GM04503 (cell line): ENCODE data around the gene WASHC4.
A peak's percentile ranks its signal among the peaks of the same experiment; 100 is the strongest.

Experiments
- DNase-seq: peaks from one replicate; pipeline ENCODE4 v3.0.0-alpha.2; 2012; ENCODE audit warnings: low read depth

Gene WASHC4

DNA sequence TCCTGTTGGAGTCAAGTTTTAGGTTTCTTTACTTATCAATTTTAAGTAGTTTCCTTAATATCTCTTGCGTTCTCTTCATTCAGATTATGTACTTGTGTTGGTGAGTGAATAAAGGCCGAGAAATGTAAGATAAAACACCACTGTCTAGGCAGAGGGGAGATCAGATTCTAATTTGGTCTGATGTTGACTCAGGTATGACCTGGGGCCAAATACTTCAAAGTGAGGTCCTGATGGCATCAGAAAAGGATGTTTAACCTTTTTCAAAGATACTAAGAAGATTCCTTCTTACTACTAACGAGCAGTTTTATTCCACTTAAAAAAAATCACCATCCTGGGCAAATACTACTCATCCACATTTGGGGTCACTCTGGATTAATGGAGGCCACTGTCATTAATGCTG is 101.6 kb downstream of the WASHC4 start:
- no peak for DNase-seq

DNA sequence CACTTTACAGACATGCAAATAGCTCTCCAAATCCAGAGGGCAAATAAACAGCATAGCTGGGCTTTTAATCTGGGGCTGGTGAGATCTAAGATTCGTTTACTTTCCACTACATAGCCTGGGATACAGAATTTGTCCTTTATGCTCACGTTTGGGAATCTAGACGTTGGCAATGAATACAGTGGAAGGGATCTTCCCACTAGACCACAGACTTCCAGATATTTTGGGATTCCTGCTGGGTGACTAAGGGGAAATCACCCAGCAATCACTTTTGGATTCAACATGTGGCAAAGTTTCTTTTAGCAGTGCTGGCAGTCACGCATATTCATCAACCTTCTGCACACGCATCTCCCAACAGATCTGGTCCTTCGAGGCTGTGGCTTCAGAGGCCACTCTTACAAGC is 104.9 kb downstream of the WASHC4 start:
- DNase-seq: peak; percentile 95

DNA sequence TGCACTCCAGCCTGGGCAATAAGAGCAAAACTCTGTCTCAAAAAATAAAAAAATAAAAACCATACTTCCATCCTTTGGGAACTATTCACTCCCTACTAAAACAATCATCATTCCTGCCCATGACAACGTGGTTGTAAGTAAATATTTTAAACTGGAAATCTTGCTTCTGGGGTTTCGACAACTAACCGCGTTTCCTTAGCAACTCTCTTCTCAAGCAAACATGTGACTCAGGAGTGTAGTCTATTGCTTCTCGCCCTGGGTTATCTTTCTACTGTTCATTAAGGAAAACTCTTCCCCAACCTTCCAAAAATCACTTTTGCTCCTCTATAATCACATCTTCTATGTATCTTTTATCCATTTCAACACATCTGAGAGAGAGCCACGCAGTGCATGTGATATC is 106.6 kb downstream of the WASHC4 start:
- DNase-seq: peak; percentile 84

DNA sequence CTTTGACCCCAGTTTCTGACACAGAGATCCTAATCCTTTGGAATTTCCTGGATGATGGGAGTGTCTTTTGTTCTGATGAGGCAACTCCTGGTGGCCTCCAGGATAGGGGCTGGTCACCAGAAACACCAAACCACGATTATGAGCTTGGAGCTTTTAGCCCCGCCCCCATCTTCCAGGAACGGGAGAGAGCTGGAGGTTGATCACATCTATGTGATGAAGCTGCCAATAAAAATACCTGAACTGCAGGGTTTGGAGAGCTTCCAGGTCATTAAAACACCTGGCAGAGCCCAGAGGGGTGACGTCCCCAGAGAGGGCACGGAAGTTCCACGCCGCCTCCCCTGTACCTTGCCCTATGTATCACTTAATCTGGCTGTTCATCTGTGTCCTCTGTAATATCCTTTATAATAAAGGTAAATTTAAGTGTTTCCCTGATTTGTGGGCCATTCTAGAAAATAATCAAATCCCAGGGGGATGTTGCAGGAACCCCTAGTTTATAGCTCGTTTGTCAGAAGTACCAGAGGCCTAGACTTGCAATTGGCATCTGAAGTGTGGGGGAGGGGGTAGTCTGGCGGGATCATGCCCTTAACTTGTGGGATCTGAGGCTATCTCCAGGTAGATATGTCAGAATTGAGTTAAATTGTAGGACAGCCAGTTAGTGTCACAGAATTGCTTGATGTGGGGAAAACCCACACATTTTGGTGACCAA is 107.3 kb downstream of the WASHC4 start:
- no peak for DNase-seq

DNA sequence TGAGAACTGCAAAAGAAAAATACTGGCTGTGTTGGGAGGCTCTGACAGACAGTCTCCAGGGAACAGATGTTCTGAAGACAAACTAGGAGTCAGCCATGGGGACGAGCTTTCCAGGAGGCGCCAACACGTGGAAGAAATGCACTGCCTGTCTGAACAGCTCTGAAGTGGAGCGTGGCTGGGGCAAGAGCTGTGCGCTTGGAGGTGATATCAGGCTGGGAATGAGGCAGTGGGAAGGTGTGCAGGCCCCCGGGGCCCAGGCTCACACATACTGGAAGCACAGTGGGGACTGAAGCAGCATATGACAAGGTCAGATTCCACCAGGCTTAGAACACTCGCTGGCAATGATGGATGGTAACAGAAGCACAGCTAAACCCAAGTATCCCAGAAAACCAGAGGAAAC is 110.9 kb downstream of the WASHC4 start:
- no peak for DNase-seq
